GM12872 (cell line): Measurements from ENCODE around the gene PDZRN3.

Source experiments
- TF ChIP-seq, protein P1 (sequence below): IDR thresholded peaks from 3 replicates; pipeline ENCODE4 v1.5.1; 2011; ENCODE audit warnings: low read depth, mild to moderate bottlenecking, low read length, moderate library complexity; ENCODE audit not compliant: insufficient read depth

Gene PDZRN3

DNA sequence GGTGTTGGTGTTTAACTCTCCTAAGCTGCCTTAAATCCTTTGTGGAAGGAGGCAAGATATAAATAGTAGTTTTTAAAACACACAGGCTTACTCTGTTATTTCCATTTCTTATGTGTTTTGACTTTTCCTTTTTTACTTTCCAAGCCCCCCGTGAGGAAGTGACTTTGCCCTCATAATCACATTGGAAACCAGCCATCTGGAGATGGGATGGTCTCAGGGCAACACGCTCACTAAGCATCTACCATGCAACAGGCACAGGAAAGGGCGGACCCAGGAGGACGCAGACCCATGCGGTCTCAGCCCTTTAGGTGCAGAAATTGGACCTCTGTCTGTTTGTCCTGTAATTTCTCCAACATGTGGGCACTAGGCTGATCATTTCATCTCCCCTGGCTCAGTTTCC, 115.7 kb downstream of the PDZRN3 start:
- TF ChIP-seq, protein P1, sequence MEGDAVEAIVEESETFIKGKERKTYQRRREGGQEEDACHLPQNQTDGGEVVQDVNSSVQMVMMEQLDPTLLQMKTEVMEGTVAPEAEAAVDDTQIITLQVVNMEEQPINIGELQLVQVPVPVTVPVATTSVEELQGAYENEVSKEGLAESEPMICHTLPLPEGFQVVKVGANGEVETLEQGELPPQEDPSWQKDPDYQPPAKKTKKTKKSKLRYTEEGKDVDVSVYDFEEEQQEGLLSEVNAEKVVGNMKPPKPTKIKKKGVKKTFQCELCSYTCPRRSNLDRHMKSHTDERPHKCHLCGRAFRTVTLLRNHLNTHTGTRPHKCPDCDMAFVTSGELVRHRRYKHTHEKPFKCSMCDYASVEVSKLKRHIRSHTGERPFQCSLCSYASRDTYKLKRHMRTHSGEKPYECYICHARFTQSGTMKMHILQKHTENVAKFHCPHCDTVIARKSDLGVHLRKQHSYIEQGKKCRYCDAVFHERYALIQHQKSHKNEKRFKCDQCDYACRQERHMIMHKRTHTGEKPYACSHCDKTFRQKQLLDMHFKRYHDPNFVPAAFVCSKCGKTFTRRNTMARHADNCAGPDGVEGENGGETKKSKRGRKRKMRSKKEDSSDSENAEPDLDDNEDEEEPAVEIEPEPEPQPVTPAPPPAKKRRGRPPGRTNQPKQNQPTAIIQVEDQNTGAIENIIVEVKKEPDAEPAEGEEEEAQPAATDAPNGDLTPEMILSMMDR, result no peak

DNA sequence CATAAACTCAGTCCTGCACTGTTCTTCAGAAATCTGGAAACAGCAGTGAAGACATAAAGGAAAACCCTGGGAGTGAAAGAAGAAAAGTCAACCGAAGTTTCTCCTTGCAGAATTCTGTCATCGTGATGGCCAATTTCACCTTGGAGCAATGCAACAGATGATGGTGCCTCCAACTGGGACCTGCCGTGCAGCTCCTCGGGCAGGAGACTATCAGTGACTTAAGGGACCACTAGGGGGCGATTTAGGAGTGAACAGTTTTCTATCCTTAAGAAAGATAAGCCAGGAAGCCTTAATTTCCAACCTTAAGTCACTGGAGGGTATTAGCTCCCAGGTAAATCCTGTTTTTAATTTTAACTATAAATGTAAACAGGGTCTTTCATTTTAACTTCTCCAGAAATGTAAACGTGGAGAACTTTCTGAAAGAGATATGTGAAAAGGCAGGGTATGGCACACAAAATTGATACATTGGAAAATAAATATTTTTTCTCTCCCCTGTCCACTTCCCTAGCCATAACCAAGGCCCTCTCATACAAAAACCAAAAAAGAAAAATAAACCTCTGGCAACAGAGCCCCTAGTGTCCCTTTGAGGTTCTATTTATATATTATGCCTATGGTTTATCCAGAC, 116.3 kb downstream of the PDZRN3 start:
- TF ChIP-seq, protein P1, result peak; percentile 73

DNA sequence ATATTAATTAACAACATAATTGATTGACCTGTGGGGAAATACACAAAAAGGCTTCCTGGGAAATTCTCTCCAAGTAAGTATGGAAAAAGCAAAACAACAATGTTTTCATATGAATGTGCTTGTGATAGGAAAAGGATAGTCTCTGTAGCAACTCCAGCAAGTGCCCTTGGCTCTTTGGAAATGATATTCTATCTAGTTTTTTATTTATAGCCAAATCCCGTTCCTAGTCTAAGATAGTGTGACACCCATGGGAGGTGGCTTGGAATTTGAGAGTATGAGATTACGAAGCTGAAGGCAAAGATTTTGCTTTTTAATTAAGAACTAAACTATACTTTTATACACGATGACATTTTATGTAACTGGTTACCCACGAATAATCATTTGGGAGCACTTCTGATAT, 119.9 kb downstream of the PDZRN3 start:
- TF ChIP-seq, protein P1, result no peak

DNA sequence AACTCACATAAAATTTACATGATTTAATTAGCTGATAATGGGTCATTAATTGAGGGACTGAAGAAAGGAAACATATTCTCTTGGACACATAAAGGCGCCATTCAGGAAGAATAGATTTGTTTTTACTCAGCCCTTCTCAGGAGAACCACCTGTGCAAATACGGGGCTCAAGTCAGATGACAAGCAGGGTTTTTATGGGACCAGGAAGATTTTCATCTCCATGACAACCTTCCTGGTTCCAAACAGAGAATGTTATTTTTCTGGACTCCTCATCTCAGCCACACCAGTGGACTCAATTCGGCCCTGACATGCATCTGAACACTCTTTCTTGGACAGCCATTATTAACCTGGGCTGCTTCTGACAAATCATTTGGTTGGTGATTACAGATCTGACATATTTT, 120.5 kb downstream of the PDZRN3 start:
- TF ChIP-seq, protein P1, result no peak

DNA sequence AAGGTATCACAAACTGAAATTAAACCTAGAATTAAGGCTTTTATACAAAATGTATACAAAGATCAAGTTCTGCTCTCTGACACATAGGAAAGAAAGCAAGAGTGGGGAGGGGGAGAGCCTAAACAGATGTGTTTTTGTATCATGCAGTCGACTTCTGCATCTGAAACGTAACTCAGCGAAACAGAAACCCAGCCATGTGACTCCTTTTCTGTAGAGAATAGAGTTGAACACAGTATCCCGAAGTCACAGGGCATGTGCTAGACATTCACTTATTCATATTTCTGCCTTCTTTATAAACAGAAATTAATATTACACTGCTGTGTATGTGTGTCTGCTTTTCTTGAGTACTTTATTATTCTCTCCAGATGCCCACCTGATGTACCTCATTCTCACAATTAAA, 121.0 kb downstream of the PDZRN3 start:
- TF ChIP-seq, protein P1, result no peak

DNA sequence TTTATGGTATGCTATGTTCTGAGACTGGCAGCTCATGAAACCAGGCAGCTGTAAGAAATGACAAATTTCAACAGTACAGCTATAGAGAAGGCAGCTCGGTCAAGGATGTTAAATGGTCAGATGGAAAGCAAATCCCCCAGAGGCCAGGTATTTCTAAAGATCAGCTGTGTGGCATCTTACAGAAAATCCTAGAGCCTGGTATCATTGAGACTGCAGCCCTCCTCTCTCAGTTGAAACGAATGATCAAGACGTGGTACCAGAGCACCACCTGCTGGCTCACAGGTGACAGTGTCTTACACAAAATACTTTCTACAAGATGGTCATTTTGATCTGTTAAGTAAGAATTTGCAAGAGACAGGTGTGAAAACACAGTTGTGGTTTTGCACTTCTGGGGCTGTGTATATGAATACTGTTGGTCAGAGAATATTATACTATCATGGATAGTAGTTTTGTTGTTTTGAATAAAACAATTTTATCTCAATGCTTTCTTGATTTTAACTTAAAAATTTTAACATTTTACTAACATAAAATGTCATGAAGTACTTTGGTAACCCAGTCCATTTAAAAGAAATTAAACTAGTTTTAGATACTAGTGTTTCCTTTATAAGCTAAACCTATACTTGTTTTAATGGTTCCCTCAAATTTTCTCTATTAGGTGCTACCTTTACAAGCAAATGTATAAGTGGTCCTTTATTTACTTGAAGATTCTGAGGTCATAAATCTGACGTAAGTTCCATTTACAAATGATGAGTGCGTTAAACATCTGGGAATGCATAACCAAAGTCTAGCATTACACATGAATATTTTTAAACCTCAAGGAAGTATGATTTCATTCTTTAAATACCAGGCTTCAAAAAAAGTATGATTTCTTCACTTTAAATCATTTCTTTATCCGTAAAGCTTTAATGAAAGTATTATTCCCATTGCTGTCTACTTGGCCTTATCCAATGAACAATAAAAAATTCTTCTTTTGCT, 121.8 kb downstream of the PDZRN3 start:
- TF ChIP-seq, protein P1, result peak; percentile 85

DNA sequence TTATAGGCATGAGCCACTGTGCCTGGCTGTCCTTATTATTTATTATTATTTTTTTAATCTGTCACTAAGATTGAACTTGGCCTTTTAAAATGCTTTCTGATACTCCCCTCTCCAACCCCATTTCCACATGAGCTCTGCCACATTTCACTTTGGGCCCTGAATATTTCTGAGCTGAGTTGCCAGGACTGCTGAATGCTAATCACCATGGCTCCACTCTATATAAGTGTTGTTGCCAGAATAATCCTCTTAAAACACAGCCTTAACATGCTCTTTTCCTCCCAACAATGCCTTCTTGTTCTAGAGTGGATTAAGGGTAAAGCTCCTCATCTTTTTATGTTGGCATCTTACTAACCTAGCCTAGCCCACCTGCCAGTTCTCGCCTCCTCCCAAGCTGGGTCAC, 124.4 kb downstream of the PDZRN3 start:
- TF ChIP-seq, protein P1, result no peak
